NOMO-1 treated with DMSO at 0.1 percent for 48 hours (cell line): Measurements from ENCODE around the gene B3GALT6.
"Not testable (repeated sequence)": the region's sequence is repeated elsewhere in the genome, so short reads cannot be mapped to it uniquely, and the experiment has no call there.

Source experiments
- DNase-seq: peaks from one replicate; lab custom pipeline; 2025; ENCODE audit not compliant: unreplicated experiment; lab: John Stamatoyannopoulos, UW

B3GALT6 gene

DNA sequence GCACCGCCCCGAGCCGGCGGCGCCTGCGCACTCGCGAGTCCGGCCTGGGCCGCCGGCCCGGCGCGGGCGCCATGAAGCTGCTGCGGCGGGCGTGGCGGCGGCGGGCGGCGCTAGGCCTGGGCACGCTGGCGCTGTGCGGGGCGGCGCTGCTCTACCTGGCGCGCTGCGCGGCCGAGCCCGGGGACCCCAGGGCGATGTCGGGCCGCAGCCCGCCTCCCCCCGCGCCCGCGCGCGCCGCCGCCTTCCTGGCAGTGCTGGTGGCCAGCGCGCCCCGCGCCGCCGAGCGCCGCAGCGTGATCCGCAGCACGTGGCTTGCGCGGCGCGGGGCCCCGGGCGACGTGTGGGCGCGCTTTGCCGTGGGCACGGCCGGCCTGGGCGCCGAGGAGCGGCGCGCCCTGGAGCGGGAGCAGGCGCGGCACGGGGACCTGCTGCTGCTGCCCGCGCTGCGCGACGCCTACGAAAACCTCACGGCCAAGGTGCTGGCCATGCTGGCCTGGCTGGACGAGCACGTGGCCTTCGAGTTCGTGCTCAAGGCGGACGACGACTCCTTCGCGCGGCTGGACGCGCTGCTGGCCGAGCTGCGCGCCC is at the start of gene B3GALT6:
Gene B3GALT6, plus strand, starts transcription at position 30 of the 588 bp plus-strand sequence. Its CDS starts 42 bp downstream, at position 72.
- no peak for DNase-seq

DNA sequence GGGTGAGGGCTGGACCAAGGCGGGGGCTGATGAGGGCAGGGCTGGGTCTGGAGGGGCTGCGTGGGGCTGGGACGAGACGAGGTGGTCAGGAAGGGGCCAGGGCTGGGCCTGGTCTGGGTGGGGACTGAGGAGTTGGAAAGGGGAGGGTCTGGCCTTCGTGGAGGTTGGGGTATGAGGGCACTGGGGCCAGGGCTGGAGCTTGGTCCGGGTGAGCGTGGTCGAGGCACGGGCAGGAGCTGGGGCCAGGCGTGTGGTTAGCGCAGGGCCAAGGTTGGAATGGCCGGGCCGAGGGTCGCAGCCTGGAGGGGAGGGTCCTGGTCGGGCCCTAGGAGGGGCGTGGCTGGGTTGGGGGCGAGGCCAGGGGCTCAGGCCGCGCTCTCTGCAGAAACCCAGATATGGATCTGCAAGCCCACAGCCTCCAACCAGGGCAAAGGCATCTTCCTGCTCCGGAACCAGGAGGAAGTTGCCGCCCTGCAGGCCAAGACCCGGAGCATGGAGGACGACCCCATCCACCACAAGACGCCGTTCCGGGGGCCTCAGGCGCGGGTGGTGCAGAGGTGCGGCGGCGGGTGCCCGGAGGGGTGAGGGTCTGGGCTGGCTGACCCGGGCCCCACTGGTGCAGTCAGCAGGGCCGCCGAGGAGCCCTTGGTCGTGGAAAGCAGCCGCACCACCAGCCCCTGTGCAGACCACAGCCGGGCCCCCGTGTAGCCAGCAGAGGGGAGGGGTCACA is 49.4 kb upstream of the B3GALT6 start:
- DNase-seq = no peak

DNA sequence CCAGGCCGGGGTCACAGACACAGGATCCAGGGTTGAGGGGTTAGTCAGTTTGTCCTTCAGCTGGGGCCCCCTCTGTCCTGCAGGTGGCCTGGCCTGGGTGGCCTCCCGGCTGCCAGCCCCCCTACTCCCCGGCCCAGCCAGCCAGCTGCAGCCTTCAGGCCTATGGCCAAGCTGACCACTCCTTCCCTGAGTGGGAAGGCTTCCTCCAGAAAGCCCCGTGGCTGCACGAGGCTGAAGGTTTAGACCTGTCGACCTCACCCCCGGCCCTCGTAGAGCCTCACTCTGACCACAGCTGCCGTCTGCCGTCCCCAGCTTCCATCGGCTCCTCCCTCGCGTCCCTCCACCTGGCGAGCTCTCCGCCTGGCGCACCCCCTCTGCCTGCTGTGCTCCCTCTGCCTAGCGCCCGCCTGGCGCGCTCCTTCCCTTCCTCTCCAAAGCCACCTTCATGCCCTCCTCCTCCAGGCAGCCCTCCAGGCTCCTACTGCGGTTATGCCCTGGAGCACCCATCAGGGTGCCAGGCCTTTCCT is 48.8 kb upstream of the B3GALT6 start:
- no peak for DNase-seq

DNA sequence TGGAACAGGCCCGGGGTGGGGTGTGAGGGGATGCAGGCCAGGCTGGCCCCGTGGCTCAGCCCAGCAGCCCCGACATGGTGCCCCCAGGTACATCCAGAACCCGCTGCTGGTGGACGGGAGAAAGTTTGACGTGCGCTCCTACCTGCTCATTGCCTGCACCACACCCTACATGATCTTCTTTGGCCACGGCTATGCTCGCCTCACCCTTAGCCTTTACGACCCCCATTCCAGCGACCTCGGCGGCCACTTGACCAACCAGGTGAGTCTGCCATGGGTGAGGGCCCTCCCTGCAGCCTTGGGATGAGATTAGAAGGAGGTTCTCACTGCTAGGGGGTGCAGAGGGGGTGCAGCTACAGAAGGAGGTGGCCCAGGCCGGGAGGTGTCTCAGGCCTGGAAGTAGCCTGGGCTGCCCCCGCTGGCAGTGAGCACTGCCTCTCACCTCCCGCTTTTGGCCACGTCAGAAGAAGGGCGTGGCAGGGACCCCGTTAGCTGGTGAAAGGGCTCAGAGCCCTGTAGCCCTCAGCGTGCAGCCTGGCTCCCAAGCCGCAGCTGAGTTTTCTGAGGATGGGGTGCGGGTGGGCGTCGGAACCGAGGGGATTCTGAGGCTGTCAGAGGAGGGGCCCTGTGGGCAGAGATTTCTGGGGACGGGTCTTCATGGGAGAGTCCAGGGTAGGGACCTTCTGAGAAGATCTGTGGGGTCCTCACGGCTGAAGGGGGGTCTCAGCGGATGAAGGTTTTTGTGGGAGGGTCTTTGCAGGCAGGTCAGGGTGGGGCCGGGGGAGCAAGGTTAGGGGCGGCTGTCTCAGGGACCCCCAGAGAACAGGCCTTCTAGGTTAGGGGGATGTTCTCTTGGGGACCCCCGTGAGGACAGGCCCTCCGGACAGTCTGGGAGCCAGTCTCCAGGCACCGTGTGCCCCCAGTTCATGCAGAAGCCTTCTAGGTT is 47.9 kb upstream of the B3GALT6 start:
- no peak for DNase-seq

DNA sequence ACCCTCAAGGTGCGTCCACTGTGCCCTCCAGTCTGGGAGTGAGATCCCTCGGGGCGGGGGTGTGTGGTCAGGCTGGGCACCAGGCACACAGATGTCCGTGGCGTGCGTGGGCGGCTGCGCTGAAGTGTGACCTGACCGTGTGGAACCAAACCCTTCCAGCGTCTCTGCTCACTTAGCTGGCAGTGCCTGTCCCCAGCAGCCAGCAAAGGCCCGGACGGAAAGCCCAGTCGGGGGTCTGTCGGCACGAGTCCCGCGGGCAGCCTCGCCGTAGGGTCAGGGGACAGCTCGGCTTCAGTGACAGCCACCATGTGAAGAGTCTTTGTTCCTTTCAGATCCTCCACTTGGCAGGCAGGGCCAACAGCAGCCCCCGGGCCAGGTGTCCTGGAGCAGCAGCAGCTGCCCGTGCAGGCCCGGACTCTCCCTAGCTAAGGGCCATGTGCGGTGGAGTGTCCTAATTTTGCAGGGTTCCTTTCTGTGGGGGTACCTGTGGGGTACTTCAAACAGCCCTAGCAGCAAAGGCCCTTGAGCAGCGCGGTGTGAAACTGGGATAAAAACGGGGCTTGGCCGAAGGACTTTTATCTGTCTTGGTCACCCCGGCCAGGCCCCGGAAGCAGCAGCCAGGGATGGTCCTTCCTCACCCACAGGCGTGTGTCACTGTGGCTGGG is 46.8 kb upstream of the B3GALT6 start:
- DNase-seq = no peak

DNA sequence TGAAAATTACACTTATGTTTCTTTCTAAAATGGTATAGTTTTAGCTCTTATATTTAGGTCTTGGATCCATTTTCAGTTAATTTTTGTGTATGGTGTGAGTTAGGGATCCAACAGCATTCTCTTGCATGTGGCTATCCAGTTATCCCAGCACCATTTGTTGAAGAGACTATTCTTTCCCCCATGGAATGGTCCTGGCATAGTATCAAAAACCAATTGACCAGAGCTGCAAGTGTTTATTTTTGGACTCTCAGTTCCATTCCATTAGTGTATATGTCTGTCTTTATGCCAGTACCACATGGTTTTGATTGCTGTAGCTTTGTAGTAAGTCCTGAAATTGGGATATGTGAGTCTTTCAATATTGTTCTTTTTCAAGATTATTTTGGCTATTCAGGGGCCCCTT is 44.1 kb upstream of the B3GALT6 start:
- no peak for DNase-seq

DNA sequence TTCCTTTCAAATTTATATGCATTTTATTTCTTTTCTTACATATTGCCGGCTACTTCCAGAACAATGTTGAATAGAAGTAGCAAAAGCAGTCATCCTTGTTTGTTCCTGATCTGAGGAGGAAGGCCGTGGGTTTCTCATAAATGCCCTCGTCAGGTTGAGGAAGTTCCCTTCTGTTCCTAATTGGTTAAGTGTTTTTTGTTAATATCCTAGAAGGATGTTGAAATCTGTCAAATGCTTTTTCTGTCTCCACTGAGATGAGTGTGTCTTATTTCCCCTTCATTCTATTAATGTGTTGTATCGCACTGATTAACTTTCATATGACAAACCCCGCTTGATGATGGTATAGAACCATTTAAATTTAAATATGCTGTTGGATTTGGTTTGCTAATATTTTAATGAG is 42.9 kb upstream of the B3GALT6 start:
- no peak for DNase-seq

DNA sequence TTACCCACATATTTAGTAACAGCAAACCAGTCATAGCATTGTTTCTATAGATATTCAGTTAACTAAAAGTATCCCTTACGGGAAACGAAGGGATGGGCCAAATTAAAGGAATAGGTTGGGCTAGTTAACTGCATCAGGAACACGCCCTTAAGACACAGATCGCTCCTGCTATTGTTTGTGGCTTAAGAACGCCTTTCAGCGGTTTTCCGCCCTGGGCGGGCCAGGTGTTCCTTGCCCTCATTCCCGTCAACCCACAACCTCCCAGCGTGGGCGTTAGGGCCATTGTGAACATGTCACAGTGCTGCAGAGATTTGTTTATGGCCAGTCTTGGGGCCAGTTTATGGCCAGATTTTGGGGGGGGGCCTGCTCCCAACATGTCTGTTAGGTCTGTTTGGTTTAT is 40.3 kb upstream of the B3GALT6 start:
- no peak for DNase-seq

DNA sequence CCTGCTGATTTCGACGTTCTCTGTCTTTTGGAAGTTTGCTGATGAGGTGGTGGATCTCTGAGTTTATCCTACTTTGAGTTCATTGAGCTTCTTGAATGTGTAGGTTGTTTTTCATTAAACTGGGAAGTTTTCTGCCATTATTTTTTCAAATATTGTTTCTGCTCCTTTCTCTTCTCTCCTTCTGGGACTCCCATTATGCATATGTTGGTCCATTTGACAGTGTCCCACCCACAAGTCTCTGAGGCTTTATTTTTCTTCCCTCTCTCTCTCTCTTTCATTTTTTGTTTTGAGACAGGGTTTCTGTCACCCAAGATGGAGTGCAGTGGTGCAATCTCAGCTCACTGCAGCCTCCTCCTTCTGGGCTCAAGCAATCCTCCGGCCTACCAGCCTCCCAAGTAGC is 37.3 kb upstream of the B3GALT6 start:
- no peak for DNase-seq

DNA sequence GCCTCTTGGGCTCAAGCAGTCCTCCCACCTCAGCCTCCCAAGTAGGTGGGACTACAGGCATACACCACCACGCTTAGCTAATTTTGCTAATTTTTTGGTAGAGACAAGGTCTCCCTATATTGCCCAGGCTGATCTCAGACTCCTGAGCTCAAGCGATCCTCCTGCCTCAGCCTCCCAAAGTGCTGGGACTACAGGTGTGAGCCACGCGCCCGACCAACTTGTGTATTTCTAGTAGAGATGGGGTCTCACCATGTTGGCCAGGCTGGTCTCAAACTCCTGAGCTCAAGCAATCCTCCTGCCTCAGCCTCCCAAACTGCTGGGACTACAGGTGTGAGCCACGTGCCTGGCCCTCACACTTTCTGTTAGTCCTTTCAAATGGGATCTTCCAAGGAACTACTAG is 36.3 kb upstream of the B3GALT6 start:
- DNase-seq = not testable (repeated sequence)

DNA sequence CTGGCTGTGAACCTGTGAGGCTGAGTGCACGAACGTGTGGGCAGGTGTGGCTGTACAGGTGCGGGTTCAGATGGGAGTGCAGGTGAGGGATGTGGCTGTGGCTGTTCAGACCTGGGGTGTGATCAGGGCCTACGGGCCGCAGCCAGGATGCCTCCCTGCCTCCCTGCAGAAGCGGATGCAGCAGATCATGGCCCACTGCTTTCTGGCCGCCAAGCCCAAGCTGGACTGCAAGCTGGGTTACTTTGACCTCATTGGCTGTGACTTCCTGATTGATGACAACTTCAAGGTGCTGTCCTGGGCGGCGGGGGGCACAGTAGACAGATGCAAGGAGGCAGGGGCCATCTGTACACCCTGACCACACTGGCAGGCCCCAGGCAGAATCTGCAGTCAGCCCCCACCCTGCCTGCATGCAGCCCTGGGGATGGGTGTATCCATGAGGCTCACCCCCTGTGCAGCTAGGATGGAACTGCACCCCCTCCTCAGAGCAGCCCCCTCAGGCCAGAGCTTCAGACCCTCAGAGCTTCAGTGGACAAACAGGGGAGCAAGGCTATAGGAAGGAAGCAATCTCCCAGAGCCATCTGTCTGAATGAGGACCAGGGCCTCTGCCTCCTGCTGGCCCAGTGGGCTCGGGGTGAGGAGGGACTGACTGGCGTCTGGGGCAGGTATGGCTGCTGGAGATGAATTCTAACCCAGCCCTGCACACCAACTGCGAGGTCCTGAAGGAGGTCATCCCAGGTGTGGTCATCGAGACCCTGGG is 35.4 kb upstream of the B3GALT6 start:
- no peak for DNase-seq

DNA sequence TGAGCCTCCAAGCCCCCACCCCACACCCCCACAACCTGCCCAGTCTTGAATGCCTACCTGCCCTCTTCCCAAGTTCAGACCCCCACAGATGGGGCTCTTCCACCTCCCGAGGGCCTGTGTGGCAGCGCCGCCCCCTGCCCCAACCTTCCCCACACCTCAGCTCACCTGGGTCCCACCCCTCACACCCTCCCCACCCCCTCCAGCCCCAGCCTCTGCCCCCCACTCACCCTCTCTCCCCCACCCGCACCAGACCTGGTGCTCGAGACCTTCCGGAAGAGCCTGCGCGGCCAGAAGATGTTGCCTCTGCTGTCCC is 34.9 kb upstream of the B3GALT6 start:
- no peak for DNase-seq

DNA sequence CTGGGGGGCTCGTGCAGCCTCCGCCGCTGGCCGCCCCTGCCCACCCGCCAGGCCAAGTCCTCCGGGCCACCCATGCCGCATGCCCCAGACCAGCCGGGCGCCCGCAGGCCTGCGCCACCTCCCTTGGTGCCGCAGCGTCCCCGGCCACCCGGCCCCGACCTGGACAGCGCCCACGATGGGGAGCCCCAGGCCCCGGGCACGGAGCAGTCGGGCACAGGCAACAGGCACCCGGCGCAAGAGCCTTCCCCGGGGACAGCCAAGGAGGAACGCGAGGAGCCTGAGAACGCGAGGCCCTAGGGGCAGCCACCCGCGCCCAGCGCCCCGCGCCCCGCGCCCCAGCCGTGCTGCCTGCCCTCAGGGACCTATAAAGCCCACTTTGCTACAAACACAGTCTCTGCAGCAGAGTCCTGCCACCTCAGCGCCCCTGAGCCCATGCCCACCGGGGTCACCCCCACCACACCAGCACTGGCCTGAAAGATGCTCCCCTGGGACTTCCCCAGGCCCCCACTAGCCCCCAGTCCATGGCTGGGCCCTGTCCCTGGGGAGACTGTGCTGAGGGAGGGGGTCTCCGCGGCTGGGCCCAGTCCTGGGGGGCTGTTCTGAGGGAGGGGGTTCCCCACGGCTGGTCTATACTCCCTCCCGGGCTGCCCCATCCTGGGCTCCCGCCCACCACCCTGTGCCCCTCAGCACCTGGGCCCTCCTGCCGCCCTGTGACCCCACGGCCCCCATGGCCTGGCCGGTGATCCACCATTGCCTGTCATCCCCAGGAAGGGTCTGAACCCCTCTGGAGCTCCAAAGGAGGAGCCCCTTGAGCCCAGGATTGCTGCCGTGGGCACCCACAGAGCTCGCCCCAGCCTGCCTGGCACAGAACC is 34.2 kb upstream of the B3GALT6 start:
- DNase-seq = no peak

DNA sequence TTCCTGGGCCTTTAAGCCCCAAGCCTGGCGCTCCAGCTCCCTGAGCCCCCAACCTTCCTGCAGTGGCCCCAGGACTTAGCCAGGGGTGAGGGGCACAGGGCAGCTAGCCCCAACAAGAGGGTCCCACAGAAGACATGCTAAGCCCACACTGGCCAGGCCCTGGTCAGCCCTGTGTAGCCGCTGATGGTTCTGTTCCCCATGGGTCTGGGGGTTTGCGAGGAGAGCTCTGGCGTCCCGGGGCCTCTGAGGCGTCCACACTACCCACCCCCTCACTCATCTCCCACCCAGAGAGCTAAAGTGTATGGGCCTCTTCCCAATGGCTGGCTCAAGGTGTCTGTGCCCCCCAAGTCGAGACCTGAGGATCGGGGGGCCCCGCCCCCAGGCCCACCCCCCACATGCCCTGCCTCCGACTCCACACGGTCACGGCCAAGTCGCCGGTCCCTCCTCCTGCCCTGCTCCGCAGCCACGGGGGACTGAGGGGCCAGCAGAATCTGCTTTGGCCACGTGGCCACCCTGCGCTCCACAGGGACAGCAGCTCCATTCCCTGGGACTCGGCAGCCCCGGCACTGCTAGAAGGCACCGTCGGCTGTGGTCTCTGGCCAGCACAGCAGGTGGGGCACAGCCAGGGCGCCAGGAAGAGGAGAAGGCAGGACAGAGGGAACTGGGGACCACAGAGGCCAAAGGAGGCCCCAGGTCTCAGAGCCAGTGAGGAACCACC is 33.5 kb upstream of the B3GALT6 start:
- no peak for DNase-seq

DNA sequence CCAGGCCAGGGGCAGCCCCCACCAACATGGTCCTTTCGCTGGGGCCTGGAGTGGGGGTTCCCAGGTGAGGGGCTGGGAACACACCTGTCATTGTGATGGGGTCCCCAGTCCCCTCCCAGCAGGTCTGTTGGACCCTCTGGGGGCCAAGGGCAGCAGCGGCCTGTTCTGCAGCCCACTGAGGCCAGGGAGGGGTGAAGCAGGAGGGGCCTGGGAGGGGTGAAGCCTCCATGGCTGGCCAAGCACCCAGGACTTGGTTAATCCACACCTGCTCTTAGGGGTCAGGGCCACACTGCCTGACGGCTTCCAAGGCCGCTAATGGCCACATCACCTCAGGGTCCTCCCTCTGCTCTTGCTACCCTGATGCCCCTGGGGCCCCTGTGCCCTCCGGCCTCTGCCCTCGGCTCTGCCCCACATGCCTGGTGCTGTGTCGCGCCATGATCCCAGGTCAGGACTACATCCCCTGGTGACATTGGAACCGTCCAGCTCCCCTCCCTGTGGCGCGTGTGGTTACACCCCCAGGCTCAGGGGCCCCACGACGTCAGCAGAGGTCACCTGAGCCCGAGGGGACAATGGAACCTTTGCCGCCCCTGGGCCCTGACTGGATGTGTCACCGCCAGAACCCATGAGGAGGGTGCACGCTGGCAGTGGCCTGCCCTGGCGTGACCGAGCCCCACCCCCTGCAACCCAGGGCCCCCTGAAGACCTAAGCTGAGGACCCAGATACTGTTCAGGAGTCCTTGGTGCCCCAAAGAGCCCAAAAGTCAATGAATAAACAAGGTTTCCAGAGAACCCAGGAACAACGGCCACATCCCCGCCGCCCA is 32.7 kb upstream of the B3GALT6 start:
- DNase-seq = no peak

DNA sequence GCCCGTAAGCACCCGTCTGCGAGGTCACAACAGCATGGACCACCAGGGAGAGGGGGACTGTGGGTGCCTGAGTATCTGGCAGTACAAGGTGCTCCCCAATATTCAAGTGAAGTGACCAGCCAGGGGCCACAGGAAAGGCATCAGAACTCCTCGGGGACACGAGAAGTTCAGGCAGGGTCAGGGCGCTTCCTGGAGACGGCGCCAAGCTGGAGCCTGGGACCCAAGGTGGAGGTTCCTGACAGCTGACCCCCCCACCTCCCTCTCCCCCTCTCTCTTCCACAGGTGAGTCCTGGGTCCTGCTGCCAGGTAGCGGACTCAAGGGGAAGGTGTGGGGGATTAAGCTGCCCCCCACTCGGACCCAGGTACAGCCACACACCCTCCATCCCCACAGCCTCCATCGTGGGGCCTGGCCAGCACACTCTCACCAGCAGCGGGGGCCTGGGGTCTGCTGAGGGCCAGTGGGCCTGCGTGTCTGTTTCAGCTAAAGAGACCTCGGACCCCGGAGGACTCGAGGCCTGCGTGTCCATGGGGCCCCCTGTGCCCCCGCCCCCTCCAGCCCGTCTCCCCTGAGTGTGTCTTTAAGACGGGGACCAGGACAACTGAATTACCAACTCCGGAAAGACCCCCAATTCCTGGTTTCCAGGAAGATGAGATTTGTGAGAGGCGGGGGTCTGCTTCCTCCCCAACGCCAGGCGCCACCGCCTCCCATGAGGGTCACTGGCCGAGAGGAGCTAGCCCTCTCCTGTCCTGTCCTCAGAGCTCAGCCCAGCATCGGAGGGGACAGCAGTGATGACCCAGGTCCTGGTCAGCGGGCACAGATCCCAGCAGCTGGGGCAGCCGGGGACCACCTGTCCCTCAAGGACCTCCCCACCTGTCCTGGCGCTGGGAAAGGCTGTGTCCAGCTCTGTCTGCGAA is 31.8 kb upstream of the B3GALT6 start:
- DNase-seq = no peak
